Thyroid gland (tissue), 4 donors: ENCODE measurements around the gene AFF4.

Experiments used
- POLR2A ChIP-seq, 2 donors: fragments of 450-650 bp; IDR thresholded peaks; one replicate each; pipeline ENCODE4 v1.6.1; 2017; ENCODE audit warnings: antibody characterized with exemption in 2 of 2, mild to moderate bottlenecking in 2 of 2, moderate library complexity in 1 of 2
- TF ChIP-seq, protein P1 (sequence below), 6 experiments: fragments of 200-600 bp in 3 of 6; fragments of 450-650 bp in 3 of 6; sonication (generic) in 3 of 6; IDR thresholded peaks; one replicate each; pipeline ENCODE4 v1.5.1; 2016 to 2019; ENCODE audit warnings: antibody characterized with exemption in 6 of 6, mild to moderate bottlenecking in 2 of 6, inconsistent platforms in 1 of 6, moderate library complexity in 1 of 6

DNA sequence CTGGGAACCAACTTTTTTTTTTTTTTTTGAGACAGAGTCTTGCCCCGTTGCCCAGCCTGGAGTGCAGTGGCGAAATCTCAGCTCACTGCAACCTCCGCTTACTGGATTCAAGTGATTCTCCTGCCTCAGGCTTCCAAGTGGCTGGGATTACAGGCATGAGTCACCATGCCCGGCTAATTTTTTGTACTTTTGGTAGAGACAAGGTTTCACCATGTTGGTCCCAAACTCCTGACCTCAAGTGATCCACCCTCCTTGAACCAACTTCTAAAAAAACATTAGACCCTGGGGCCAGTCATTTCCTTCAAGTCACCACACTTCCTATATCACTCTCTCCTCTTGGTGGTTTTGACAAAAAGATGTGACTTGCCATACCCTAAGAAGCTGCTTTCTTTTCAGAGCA lies 122.1 kb downstream of the AFF4 start:
- TF ChIP-seq, protein P1, sequence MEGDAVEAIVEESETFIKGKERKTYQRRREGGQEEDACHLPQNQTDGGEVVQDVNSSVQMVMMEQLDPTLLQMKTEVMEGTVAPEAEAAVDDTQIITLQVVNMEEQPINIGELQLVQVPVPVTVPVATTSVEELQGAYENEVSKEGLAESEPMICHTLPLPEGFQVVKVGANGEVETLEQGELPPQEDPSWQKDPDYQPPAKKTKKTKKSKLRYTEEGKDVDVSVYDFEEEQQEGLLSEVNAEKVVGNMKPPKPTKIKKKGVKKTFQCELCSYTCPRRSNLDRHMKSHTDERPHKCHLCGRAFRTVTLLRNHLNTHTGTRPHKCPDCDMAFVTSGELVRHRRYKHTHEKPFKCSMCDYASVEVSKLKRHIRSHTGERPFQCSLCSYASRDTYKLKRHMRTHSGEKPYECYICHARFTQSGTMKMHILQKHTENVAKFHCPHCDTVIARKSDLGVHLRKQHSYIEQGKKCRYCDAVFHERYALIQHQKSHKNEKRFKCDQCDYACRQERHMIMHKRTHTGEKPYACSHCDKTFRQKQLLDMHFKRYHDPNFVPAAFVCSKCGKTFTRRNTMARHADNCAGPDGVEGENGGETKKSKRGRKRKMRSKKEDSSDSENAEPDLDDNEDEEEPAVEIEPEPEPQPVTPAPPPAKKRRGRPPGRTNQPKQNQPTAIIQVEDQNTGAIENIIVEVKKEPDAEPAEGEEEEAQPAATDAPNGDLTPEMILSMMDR (IDR thresholded peaks at IDR 0.05) = no peak
- TF ChIP-seq POLR2A (IDR thresholded peaks at IDR 0.05) = no peak
